Small intestine (tissue), 7 donors: Measurements from ENCODE around the gene IQCH. TPM values are rescaled to one million over a fixed set of nuclear protein-coding genes. Genes with fewer than 3 reads are reported as not detected.
"Not testable (repeated sequence)": the region's sequence is repeated elsewhere in the genome, so short reads cannot be mapped to it uniquely, and the experiment has no call there.

Experiments used
- DNase-seq, 2 donors: peaks; one replicate each; pipeline versions ENCODE4 v3.0.0 to v3.0.0-alpha.2; 2013
- FAIRE-seq: peaks from 2 replicates; lab custom pipeline; 2012; peaks lifted over from hg19 to GRCh38; lab: Jason Lieb, UNC
- H3K27ac ChIP-seq, 3 donors: one replicate each; pipeline ENCODE4 v1.5.1; 2013; ENCODE audit warnings: low read length in 2 of 3, mild to moderate bottlenecking in 2 of 3, control low read depth in 1 of 3, inconsistent platforms in 1 of 3, low read depth in 1 of 3, moderate library complexity in 1 of 3
- H3K27me3 ChIP-seq, 3 donors: one replicate each; pipeline ENCODE4 v1.6.1; 2013; ENCODE audit warnings: low read length in 3 of 3, inconsistent platforms in 1 of 3; ENCODE audit not compliant: control insufficient read depth in 3 of 3, insufficient read depth in 3 of 3
- H3K36me3 ChIP-seq, 3 donors: one replicate each; pipeline ENCODE4 v1.6.1; 2013; ENCODE audit warnings: low read length in 3 of 3, inconsistent platforms in 1 of 3, low read depth in 1 of 3, mild to moderate bottlenecking in 1 of 3, moderate library complexity in 1 of 3; ENCODE audit not compliant: control insufficient read depth in 3 of 3, insufficient read depth in 2 of 3
- H3K4me1 ChIP-seq, 3 donors: one replicate each; pipeline ENCODE4 v1.6.1; 2013; ENCODE audit warnings: low read length in 2 of 3, inconsistent platforms in 1 of 3, low read depth in 1 of 3, mild to moderate bottlenecking in 1 of 3, moderate library complexity in 1 of 3; ENCODE audit not compliant: control insufficient read depth in 3 of 3, insufficient read depth in 2 of 3
- H3K4me3 ChIP-seq, 3 donors: one replicate each; pipeline ENCODE4 v1.5.1; 2013; ENCODE audit warnings: low read length in 3 of 3, control low read depth in 1 of 3, inconsistent platforms in 1 of 3, low read depth in 1 of 3, mild to moderate bottlenecking in 1 of 3, moderate library complexity in 1 of 3
- H3K9me3 ChIP-seq, 2 donors: one replicate each; pipeline ENCODE4 v1.6.1; 2013; ENCODE audit warnings: low read depth in 1 of 2, low read length in 1 of 2; ENCODE audit not compliant: control insufficient read depth in 2 of 2, insufficient read depth in 1 of 2
- WGBS, 3 donors: extraction: QIAGEN DNeasy Blood & Tissue Kit; methylation state at CpG; one replicate each; pipeline ENCODE4 v1.1.7; 2013; 5-methylcytosine and 5-hydroxymethylcytosine counted together
- polyA plus RNA-seq, 4 donors: library from polyadenylated mRNA; stranded (reverse) in 3 of 4; unstranded in 1 of 4; fragments of 200-250 nt in 3 of 4; fragments of 120-200 nt in 1 of 4; gene quantifications; one replicate each; pipeline versions ENCODE4 v1.2.1 to v1.2.3, GENCODE V29; 2013
- donor health status: healthy with polysubstance abuse.
- donor health status: control.
- donor health status: control.
- donor health status: Bipolar disorder and iron deficiency.
- donor health status: healthy.

The IQCH gene
- polyA plus RNA-seq, 4 donors: 0.27 to 0.72 (median 0.36) TPM; not detected in 1

DNA sequence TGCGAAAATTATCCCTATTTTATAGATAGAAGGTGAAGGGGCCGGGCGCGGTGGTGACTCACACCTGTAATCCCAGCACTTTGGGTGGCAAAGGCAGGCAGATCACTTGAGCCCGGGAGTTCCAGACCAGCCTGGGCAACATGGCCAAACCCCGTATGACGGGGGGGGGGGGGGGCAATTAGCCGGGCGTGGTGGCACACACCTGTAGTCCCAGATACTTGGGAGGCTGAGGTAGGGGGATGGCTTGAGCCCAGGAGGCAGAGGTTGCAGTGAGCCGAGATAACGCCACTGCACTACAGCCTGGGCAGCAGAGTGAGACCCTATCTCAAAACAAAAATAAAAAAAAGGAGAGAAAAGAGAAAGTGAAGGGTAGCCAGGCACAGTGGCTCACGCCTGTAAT, 1.5 kb upstream of the IQCH start:
- Histone ChIP-seq H3K4me1 (peaks cover 0 to 11% (median 4%) of the 10 kb centered on the region in 3 donors), H3K36me3 (no peaks in the 10 kb centered on the region), H3K27ac (peak overlapping the region in 1 of 3 donors; percentile 25), H3K27me3 (no peaks in the 10 kb centered on the region), H3K9me3 (no peaks in the 10 kb centered on the region), H3K4me3 (peak overlapping the region in 2 of 3 donors; percentile 73 to 88)
- DNase-seq (no peak), FAIRE-seq (no peak)
- 40 to 76% (median 54%) methylated on average over 12 of the region's 12 CpGs for WGBS, 3 donors

DNA sequence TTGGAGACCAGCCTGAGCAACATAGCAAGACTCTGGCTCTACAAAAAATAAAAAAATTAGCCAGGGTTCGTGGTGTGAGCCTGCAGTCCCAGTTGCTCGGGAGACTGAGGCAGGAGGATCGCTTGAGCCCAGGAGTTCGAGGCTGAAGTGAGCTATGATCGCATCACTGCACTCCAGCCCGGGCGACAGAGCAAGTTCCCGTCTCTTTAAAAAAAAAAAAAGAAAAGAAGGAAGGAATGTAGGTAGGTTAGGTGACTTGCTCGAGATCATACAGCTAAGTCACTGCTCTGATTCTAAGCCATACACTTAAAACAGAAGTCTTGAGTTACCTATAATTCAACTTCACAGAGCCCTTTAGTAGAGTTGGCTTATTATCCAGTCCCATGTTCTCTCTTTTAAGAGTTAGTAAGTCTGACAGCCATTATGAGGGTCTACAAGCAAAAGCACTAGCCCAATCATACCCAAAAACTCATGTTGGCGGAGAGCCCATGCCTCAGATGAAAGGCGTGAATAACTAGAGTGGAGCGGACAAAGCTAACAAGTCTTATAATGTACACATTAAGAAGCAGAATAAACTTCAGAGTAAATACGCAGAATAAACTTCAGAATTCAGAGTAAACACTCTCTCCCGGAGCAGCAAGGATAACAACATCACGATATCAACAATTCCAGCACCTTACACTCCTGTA, 893 bp upstream of the IQCH start:
- FAIRE-seq (no peak), DNase-seq (no peak)
- Histone ChIP-seq H3K4me3 (peak overlapping the region; percentile 73 to 88 (median 84)), H3K36me3 (no peaks in the 10 kb centered on the region), H3K4me1 (peaks cover 0 to 11% (median 4%) of the 10 kb centered on the region in 3 donors), H3K27me3 (no peaks in the 10 kb centered on the region), H3K27ac (peak overlapping the region; percentile 83 to 97 (median 89)), H3K9me3 (no peaks in the 10 kb centered on the region)
- 17 to 27% (median 17%) methylated on average over 15 of the region's 15 CpGs for WGBS, 3 donors

DNA sequence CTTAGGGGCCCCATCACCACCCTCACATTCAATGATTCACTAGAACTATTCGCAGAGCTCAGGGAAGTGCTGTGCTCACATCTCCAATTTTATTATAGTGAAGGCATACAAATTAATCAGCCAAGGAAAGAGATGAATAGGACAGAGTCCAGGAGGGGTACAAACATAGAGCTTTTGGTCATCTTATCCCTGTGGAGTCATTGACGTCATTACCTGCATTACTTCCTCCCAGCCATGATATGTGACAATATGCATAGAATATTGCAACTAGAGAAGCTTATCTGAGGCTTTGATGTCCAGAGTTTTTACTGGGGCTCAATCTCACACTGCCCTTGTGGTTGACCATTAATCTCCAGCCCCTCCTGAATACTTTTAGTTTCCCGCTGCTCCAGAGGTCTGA, 1.5 kb downstream of the IQCH start:
- Histone ChIP-seq H3K9me3 (no peaks in the 10 kb centered on the region), H3K4me3 (no peak overlapping the region), H3K4me1 (peaks cover 0 to 18% (median 4%) of the 10 kb centered on the region in 3 donors), H3K27ac (no peak overlapping the region), H3K27me3 (no peaks in the 10 kb centered on the region), H3K36me3 (no peaks in the 10 kb centered on the region)
- DNase-seq: no peak
- no peak for FAIRE-seq
- WGBS, 3 donors: 34 to 65% (median 53%) methylated on average over 3 of the region's 3 CpGs

DNA sequence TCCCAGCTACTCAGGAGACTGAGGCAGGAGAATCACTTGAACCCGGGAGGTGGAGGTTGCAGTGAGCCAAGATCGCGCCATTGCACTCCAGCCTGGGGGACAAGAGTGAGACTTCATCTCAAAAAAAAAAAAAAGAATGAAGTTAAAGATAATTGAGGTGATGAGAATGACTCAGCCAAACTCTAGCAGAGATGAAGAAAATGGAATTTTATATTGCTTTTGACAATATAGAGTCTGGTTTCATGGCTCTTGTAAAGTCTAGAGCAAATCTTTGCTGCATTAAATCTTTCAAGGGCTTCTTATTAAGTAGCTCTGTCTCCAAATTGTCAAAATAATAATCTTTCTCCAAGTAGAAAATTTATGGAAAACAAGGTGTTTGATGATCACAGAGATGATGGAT, 3.8 kb downstream of the IQCH start:
- peaks cover 0 to 12% (median 2%) of the 10 kb centered on the region in 3 donors for H3K4me1 ChIP-seq
- H3K36me3 ChIP-seq, H3K9me3 ChIP-seq, H3K4me3 ChIP-seq, H3K27me3 ChIP-seq, H3K27ac ChIP-seq, DNase-seq, FAIRE-seq: not testable (repeated sequence)
- WGBS, 3 donors: 93 to 96% (median 95%) methylated on average over 3 of the region's 3 CpGs

DNA sequence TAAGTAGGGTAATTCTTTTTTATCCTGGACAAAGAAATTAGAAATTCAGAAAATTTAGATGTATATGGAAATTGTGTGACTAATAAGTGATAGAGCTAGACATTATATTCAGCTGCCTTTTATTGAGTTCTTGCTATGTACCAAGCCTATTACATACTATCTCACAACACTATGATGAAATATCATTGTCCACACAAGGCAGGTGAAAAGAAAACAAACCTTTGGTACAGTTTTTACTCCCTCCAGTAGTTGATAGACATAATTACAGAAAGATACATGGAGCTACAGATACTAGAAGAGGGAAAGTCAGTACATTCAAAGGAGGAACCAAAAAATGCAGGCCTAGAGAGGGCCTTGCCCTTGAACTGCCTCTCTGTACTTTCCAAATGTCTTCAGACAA, 4.8 kb downstream of the IQCH start:
- DNase-seq: peak in 1 of 2 donors; percentile 41
- Histone ChIP-seq H3K27ac (no peak overlapping the region), H3K27me3 (no peaks in the 10 kb centered on the region), H3K9me3 (no peaks in the 10 kb centered on the region), H3K36me3 (no peaks in the 10 kb centered on the region), H3K4me1 (peaks cover 0 to 7% (median 0%) of the 10 kb centered on the region in 3 donors), H3K4me3 (no peak overlapping the region)
- no peak for FAIRE-seq

DNA sequence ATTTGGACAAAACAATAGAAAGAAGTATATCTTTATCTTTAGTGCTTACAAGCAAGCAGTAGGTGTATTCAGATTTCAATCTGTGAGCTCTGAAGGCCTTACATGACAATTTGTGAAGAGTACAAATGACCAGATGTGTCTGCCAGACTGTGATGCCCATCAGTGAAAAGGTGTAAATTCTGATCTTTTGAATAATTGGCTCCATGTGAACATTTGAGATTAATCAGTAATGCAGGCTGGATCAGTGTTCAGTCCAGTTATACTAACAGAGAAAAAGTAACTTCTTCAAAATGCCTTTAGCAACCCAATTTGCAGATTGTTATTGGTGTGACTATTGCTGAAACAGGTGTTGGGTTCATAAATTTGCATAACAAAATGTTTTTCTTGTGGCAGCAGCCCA, 5.2 kb downstream of the IQCH start:
- H3K4me3 ChIP-seq: no peak overlapping the region
- H3K36me3 ChIP-seq: no peaks in the 10 kb centered on the region
- no peak for DNase-seq
- no peaks in the 10 kb centered on the region for H3K9me3 ChIP-seq
- H3K4me1 ChIP-seq: peaks cover 0 to 10% (median 0%) of the 10 kb centered on the region in 3 donors
- H3K27me3 ChIP-seq: no peaks in the 10 kb centered on the region
- FAIRE-seq: no peak
- no peak overlapping the region for H3K27ac ChIP-seq

DNA sequence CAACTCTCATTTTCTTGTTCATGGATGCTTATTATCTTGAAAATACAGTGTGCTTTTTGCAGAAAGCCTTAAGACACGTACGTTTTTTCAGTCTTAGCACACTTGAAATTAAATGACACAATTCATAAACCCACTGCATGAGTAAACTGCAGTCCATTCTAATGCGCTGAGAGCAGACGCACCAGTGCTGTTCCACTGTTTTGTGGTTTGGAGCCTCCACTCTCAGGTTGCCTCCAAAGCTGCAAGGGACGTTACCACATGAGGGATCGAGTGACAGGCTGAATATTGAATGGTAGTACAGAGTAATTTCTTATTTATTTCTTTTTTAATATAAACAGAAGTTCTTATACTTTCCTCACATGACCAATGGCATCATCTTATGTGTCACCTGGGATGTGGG, 12.3 kb downstream of the IQCH start:
- DNase-seq (no peak), FAIRE-seq (no peak)
- H3K27ac ChIP-seq: no peak overlapping the region
- H3K9me3 ChIP-seq: no peaks in the 10 kb centered on the region
- peaks cover 0 to 22% (median 0%) of the 10 kb centered on the region in 3 donors for H3K4me1 ChIP-seq
- no peak overlapping the region for H3K4me3 ChIP-seq
- WGBS, 3 donors: 88 to 96% (median 88%) methylated on average over 6 of the region's 6 CpGs
- no peaks in the 10 kb centered on the region for H3K36me3 ChIP-seq
- H3K27me3 ChIP-seq: no peaks in the 10 kb centered on the region

DNA sequence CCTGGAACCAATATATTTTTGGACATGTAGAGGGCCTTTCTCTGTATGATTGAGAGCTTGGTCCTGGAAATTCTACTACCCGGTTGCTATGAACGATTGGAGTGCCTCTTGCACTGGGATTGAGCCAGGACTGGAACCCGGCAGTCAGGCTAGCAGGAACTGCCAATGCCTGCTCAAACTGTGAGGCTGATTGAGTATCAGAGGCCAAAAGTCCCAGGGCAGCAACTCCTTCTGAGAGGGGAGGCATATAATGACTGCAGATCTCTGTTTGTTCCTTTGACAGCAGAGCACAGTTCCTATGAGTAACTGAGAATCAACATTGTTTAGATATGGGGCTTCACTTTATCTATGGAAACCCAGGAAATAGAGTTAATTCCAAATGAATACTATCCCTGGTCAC, 12.9 kb downstream of the IQCH start:
- no peaks in the 10 kb centered on the region for H3K27me3 ChIP-seq
- no peak overlapping the region for H3K27ac ChIP-seq
- no peaks in the 10 kb centered on the region for H3K9me3 ChIP-seq
- H3K36me3 ChIP-seq: no peaks in the 10 kb centered on the region
- H3K4me1 ChIP-seq: peaks cover 0 to 22% (median 0%) of the 10 kb centered on the region in 3 donors
- WGBS, 3 donors: 29 to 53% (median 41%) methylated on average over 3 of the region's 3 CpGs
- no peak overlapping the region for H3K4me3 ChIP-seq
- DNase-seq (peak in 1 of 2 donors; percentile 40), FAIRE-seq (no peak)
